Fibroblast of upper back skin (primary cell): ENCODE measurements around the gene DYDC1.
"Not testable (repeated sequence)": the region's sequence is repeated elsewhere in the genome, so short reads cannot be mapped to it uniquely, and the experiment has no call there.

ENCODE experiments used
- DNase-seq: peaks from one replicate; pipeline ENCODE4 v3.0.0-alpha.2; 2013

The DYDC1 gene

GRCh38 chr10:80356563-80356988, at the start of gene DYDC1, which contains the start of gene DYDC2:
DYDC1 (minus strand) TSS chr10:80356755; CDS start chr10:80352601, 4,154 bp downstream.
DYDC2 (plus strand) TSS chr10:80356781; CDS start chr10:80362444, 5,663 bp downstream.
- peak; percentile 6 for DNase-seq

GRCh38 chr10:80406204-80406603, 49.6 kb upstream of the DYDC1 start:
- no peak for DNase-seq

GRCh38 chr10:80405626-80406025, 49.1 kb upstream of the DYDC1 start:
- DNase-seq = peak; percentile 11

- DNase-seq = no peak
Measured at GRCh38 chr10:80405035-80405434, 48.5 kb upstream of the DYDC1 start.

GRCh38 chr10:80400136-80400804, 43.7 kb upstream of the DYDC1 start:
- no peak for DNase-seq

- DNase-seq = peak; percentile 30
Measured at GRCh38 chr10:80397014-80397413, 40.5 kb upstream of the DYDC1 start.

- DNase-seq = no peak
Measured at GRCh38 chr10:80394358-80394916, 37.9 kb upstream of the DYDC1 start.

- DNase-seq = no peak
Measured at GRCh38 chr10:80392250-80392649, 35.7 kb upstream of the DYDC1 start.

- no peak for DNase-seq
Measured at GRCh38 chr10:80390740-80391139, 34.2 kb upstream of the DYDC1 start.

GRCh38 chr10:80382989-80383388, 26.4 kb upstream of the DYDC1 start:
- DNase-seq = peak; percentile 10

- DNase-seq = no peak
Measured at GRCh38 chr10:80380185-80380584, 23.6 kb upstream of the DYDC1 start.

- DNase-seq = no peak
Measured at GRCh38 chr10:80379701-80380100, 23.1 kb upstream of the DYDC1 start.

- no peak for DNase-seq
Measured at GRCh38 chr10:80373502-80373901, 16.9 kb upstream of the DYDC1 start.

GRCh38 chr10:80372675-80373074, 16.1 kb upstream of the DYDC1 start:
- DNase-seq = no peak

- no peak for DNase-seq
Measured at GRCh38 chr10:80371467-80371866, 14.9 kb upstream of the DYDC1 start.

- DNase-seq = no peak
Measured at GRCh38 chr10:80365510-80365909, 9.0 kb upstream of the DYDC1 start.

GRCh38 chr10:80359644-80360043, 3.1 kb upstream of the DYDC1 start:
- no peak for DNase-seq

GRCh38 chr10:80358925-80359324, 2.4 kb upstream of the DYDC1 start:
- not testable (repeated sequence) for DNase-seq

- no peak for DNase-seq
Measured at GRCh38 chr10:80357851-80358125, 1.2 kb upstream of the DYDC1 start.

- DNase-seq = no peak
Measured at GRCh38 chr10:80356989-80357850, 665 bp upstream of the DYDC1 start.

- DNase-seq = no peak
Measured at GRCh38 chr10:80351220-80351619, 5.3 kb downstream of the DYDC1 start.

- no peak for DNase-seq
Measured at GRCh38 chr10:80350251-80350650, 6.3 kb downstream of the DYDC1 start.

- DNase-seq = no peak
Measured at GRCh38 chr10:80344912-80345311, 11.6 kb downstream of the DYDC1 start.

GRCh38 chr10:80344276-80344675, 12.3 kb downstream of the DYDC1 start:
- DNase-seq = no peak
